Measurements from ENCODE around the gene NRL. TPM values are rescaled to one million over a fixed set of nuclear protein-coding genes. Genes with fewer than 3 reads are reported as not detected.

NRL gene
- total and polyA plus RNA-seq, 2 donors from 2014 or later: 4.9 to 5.5 TPM

GRCh38 chr14:24157331-24157730 lies 42.6 kb upstream of the NRL start:
- DNase-seq (no peak), FAIRE-seq (no peak)
- H3K4me1 ChIP-seq (ENCODE audit: control insufficient read depth in 2 of 3, insufficient read depth in 2 of 3, low read depth in 1 of 3, low read length in 3 of 3): peaks cover 0 to 11% (median 11%) of the 10 kb centered on the region in 3 donors
- no peaks in the 10 kb centered on the region for H3K9me3 ChIP-seq (ENCODE audit: control insufficient read depth in 2 of 3, insufficient read depth in 1 of 3, low read length in 3 of 3)
- intact Hi-C loops (cut with DNase I): no loop called here
- no peaks in the 10 kb centered on the region for H3K27me3 ChIP-seq (ENCODE audit: control insufficient read depth, insufficient read depth, low read length)
- TF ChIP-seq CTCF (IDR thresholded peaks at IDR 0.05; ENCODE audit: borderline replicate concordance, extremely low read depth, insufficient read depth): no peak
- H3K4me3 ChIP-seq (ENCODE audit: low read length in 3 of 3): no peak overlapping the region
- H3K36me3 ChIP-seq (ENCODE audit: control insufficient read depth in 2 of 3, insufficient read depth in 3 of 3, low read length in 3 of 3): peaks cover 6 to 47% (median 35%) of the 10 kb centered on the region in 3 donors
- no peak overlapping the region for H3K27ac ChIP-seq (ENCODE audit: low read depth in 2 of 2, low read length in 2 of 2)
- H3K9ac ChIP-seq (ENCODE audit: low read length in 3 of 3): no peak overlapping the region

- Histone ChIP-seq H3K36me3 (ENCODE audit: control insufficient read depth in 2 of 3, insufficient read depth in 3 of 3, low read length in 3 of 3) (peaks cover 6 to 49% (median 37%) of the 10 kb centered on the region in 3 donors), H3K27ac (ENCODE audit: low read depth in 2 of 2, low read length in 2 of 2) (no peak overlapping the region), H3K4me1 (ENCODE audit: control insufficient read depth in 2 of 3, insufficient read depth in 2 of 3, low read depth in 1 of 3, low read length in 3 of 3) (peaks cover 0 to 7% (median 7%) of the 10 kb centered on the region in 3 donors), H3K4me3 (ENCODE audit: low read length in 3 of 3) (no peak overlapping the region), H3K27me3 (ENCODE audit: control insufficient read depth, insufficient read depth, low read length) (no peaks in the 10 kb centered on the region), H3K9ac (ENCODE audit: low read length in 3 of 3) (no peak overlapping the region), H3K9me3 (ENCODE audit: control insufficient read depth in 2 of 3, insufficient read depth in 1 of 3, low read length in 3 of 3) (no peaks in the 10 kb centered on the region)
- TF ChIP-seq CTCF (IDR thresholded peaks at IDR 0.05; ENCODE audit: borderline replicate concordance, extremely low read depth, insufficient read depth): no peak
- intact Hi-C loops (cut with DNase I): no loop called here
- FAIRE-seq: no peak
- no peak for DNase-seq
These were observed 42.1 kb upstream of the NRL start for GRCh38 chr14:24156840-24157239.

GRCh38 chr14:24155100-24155499 lies 40.4 kb upstream of the NRL start:
- no peaks in the 10 kb centered on the region for H3K9me3 ChIP-seq (ENCODE audit: control insufficient read depth in 2 of 3, insufficient read depth in 1 of 3, low read length in 3 of 3)
- FAIRE-seq (no peak), DNase-seq (peak in 1 of 5 donors; percentile 40)
- no peak overlapping the region for H3K9ac ChIP-seq (ENCODE audit: low read length in 3 of 3)
- intact Hi-C loops (cut with DNase I): no loop called here
- no peaks in the 10 kb centered on the region for H3K27me3 ChIP-seq (ENCODE audit: control insufficient read depth, insufficient read depth, low read length)
- H3K4me1 ChIP-seq (ENCODE audit: control insufficient read depth in 2 of 3, insufficient read depth in 2 of 3, low read depth in 1 of 3, low read length in 3 of 3): no peaks in the 10 kb centered on the region
- H3K4me3 ChIP-seq (ENCODE audit: low read length in 3 of 3): no peak overlapping the region
- no peak for TF ChIP-seq CTCF (IDR thresholded peaks at IDR 0.05; ENCODE audit: borderline replicate concordance, extremely low read depth, insufficient read depth)
- H3K36me3 ChIP-seq (ENCODE audit: control insufficient read depth in 2 of 3, insufficient read depth in 3 of 3, low read length in 3 of 3): peaks cover 6 to 66% (median 52%) of the 10 kb centered on the region in 3 donors
- no peak overlapping the region for H3K27ac ChIP-seq (ENCODE audit: low read depth in 2 of 2, low read length in 2 of 2)
